Activated CD8-positive, alpha-beta T cell treated with anti-CD3 and anti-CD28 coated beads for 36 hours (primary cell): Measurements from ENCODE around the gene ATG13. TPM values are rescaled to one million over a fixed set of nuclear protein-coding genes. Genes with fewer than 3 reads are reported as not detected.
A peak's percentile ranks its signal among the peaks of the same experiment; 100 is the strongest.

Experiments used
- ATAC-seq: fragments of 200-7000 bp; cut with Tn5 transposase; one replicate; pipeline ENCODE4 v1.10.0; 2021; ENCODE audit warnings: mild to moderate bottlenecking, moderate library complexity
- CTCF ChIA-PET: fragments of 350-600 bp; sonication (Branson Sonifier 250); formaldehyde crosslinking; loops from one replicate; lab custom pipeline; 2021; ENCODE audit warnings: antibody characterized with exemption; lab: Charles Lee
- POLR2A ChIA-PET: fragments of 350-600 bp; sonication (Branson Sonifier 250); formaldehyde crosslinking; loops from one replicate; lab custom pipeline; 2021; ENCODE audit warnings: antibody characterized with exemption; lab: Charles Lee
- DNase-seq: peaks from one replicate; pipeline ENCODE4 v3.0.0-alpha.2; 2020
- H3K27ac Mint-ChIP-seq: one replicate; pipeline ENCODE4 v1.8.0; 2021; ENCODE audit warnings: mild to moderate bottlenecking, mixed read lengths
- H3K27me3 Mint-ChIP-seq: one replicate; pipeline ENCODE4 v1.8.0; 2021; ENCODE audit warnings: mixed read lengths
- H3K36me3 Mint-ChIP-seq: one replicate; pipeline ENCODE4 v1.8.0; 2021; ENCODE audit warnings: low read depth, mixed read lengths
- H3K4me1 Mint-ChIP-seq: one replicate; pipeline ENCODE4 v1.8.0; 2021; ENCODE audit warnings: low read depth, mixed read lengths
- H3K4me3 Mint-ChIP-seq: one replicate; pipeline ENCODE4 v1.8.0; 2021; ENCODE audit warnings: mild to moderate bottlenecking, moderate library complexity, mixed read lengths
- H3K9me3 Mint-ChIP-seq: one replicate; pipeline ENCODE4 v1.8.0; 2021; ENCODE audit warnings: mixed read lengths
- intact Hi-C: fragments of 100-400 bp; cut with micrococcal nuclease; formaldehyde crosslinking; loops from one replicate; pipeline ENCODE4 v1.10.0; 2022
- total RNA-seq, 2 experiments: library from RNA; stranded (reverse); gene quantifications; one replicate each; pipeline ENCODE4 v1.2.3, GENCODE V29; 2021
- TF ChIP-seq, protein P1 (sequence below): fragments of 200-600 bp; IDR thresholded peaks from one replicate; pipeline ENCODE4 v1.8.0; 2022; ENCODE audit warnings: antibody characterized with exemption, mild to moderate bottlenecking

ATG13 gene
- total RNA-seq, 2 experiments from 2014 or later = 53.4 to 61.2 TPM

DNA sequence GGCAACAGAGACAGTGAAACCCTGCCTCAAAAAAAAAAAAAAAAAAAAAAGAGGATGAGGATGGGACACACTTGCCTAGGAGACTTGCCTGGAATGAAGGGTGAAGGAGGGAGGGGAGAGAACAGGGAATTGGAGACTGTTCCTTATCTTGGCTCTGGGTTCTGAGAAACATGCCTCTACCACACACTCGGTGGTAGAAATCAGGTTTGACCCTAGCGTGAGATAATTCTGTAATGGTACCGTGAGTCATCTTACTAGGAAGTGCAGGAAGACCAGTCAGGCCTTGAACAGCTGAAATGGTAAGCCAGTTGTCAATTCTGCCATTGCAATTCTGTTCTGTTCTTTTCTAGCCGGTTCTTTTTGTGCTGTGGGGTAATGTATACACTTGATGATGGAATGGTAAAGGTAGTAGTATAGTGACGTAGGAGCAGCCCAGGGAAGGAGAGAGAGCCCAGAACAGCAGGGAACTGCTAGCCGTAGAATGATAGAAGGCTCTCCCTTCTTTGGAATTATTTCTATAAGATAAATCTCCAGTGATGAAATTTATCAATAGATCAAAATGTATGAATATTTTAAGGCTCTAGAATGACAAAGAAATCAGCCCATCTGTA lies 19.6 kb upstream of the ATG13 start:
- H3K9me3 Mint-ChIP-seq = no peaks in the 10 kb centered on the region
- H3K4me1 Mint-ChIP-seq = peaks cover 13% of the 10 kb centered on the region
- DNase-seq (no peak), ATAC-seq (no peak)
- ChIA-PET POLR2A (no interaction called here), CTCF (no interaction called here)
- intact Hi-C loops = no loop called here
- TF ChIP-seq, protein P1, sequence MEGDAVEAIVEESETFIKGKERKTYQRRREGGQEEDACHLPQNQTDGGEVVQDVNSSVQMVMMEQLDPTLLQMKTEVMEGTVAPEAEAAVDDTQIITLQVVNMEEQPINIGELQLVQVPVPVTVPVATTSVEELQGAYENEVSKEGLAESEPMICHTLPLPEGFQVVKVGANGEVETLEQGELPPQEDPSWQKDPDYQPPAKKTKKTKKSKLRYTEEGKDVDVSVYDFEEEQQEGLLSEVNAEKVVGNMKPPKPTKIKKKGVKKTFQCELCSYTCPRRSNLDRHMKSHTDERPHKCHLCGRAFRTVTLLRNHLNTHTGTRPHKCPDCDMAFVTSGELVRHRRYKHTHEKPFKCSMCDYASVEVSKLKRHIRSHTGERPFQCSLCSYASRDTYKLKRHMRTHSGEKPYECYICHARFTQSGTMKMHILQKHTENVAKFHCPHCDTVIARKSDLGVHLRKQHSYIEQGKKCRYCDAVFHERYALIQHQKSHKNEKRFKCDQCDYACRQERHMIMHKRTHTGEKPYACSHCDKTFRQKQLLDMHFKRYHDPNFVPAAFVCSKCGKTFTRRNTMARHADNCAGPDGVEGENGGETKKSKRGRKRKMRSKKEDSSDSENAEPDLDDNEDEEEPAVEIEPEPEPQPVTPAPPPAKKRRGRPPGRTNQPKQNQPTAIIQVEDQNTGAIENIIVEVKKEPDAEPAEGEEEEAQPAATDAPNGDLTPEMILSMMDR = no peak
- H3K4me3 Mint-ChIP-seq = no peak overlapping the region
- H3K36me3 Mint-ChIP-seq = no peaks in the 10 kb centered on the region
- H3K27me3 Mint-ChIP-seq = no peaks in the 10 kb centered on the region
- peak overlapping the region; percentile 26 for H3K27ac Mint-ChIP-seq

DNA sequence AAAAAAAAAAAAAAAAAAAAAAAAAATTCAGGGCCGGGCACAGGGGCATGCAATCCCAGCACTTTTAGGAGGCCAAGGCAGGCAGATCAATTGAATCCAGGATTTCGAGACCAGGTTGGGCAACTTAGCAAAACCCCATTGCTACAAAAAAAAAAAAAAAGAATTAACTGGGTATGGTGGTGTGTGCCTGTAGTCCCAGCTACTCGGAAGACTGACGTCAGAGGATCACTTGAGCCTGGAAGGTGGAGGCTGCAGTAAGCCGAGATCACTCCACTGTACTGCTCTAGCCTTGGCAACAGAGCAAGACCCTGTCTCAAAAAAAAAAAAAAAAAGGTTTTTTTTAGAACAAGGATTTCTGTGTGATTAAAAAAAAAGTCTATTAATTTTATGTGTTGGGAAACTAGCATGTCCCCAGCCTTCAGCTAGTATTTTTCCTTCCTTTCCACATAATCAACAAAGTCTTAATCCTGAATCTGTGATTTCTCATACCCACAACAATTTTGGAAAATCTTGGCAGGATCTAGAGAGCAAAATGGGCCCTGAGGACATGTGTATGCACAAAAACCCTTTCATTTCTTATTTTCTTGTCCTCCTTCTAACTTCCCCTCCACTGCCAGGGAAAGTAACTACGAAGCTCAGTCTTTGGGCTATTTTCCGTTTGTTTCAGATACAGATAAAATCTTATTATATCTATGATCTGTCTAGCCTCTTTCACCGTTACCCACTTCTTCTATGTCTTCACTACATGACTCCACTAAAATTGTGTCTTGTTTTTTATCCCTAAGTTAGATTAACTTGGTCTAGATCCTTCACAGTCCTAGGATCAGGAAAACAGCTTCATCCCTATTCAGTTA lies 17.8 kb upstream of the ATG13 start:
- Mint-ChIP-seq H3K9me3 (no peaks in the 10 kb centered on the region), H3K27me3 (no peaks in the 10 kb centered on the region), H3K4me1 (peaks cover 5% of the 10 kb centered on the region), H3K4me3 (no peak overlapping the region), H3K27ac (no peak overlapping the region), H3K36me3 (no peaks in the 10 kb centered on the region)
- ATAC-seq (no peak), DNase-seq (no peak)
- intact Hi-C loops = no loop called here
- CTCF ChIA-PET = interaction anchor here (0.7 to 1.2 kb wide), 4 partner anchors 10 to 282 kb away, joined by 3 to 4 read pairs (median 3); no protein-coding TSS in a partner anchor
- POLR2A ChIA-PET = interaction anchor here (1.0 to 1.7 kb wide), 2 partner anchors 15 to 16 kb away, joined by 5 to 6 read pairs; no protein-coding TSS in a partner anchor
- TF ChIP-seq, protein P1 = no peak

DNA sequence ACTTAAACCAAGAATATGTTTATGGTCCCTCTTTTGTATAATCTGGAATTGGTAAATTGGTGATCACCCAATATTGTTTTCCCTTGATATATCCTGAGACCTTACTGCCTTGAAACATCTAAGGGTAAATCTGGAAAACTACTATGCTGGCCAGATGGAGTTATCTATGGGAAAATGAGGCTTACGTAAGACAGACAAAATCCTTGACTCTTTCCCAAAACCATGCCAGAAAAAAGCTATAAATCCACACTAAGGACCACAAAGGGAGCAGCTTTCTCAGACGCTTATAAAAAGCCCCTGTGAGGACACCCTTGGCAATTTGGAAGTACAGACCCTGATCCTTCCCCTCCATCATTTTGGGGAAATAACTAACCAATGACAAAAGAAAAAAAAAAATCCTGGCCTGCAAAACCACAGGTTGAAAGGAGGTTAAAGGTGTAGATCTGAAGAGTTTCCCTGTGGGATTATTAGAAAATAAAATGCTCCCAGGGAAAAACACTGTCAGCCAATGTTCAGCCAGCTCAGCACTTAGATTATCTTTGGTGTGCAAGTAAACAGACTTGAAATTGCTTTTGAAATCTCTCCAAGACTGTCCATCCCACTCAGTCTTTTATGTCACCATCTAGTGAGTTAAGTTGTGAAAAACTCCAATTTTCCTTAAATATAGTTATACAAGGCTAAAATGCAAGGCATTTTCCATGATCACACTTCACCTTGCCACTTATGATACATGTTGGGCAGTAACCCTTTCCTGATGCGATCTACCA lies 17.0 kb upstream of the ATG13 start:
- no peaks in the 10 kb centered on the region for H3K27me3 Mint-ChIP-seq

DNA sequence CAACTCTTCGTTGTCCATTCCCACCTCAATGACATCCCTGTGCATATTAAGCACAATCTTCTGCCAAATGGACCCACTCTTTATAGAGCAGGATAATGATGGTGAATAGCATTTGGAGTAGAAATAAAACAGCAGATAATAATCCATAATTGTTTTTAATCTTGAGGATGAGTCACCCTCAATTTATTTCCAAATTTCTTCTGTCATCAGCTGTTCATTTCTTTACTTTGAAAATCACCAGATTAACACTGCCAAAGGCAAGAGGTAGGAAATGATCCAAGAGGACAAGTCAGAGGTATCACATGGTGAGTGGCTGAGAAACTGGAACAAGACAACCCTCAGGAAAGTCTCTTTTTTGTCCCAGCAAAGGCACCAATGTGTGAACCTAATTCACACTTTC lies 16.2 kb upstream of the ATG13 start:
- H3K4me3 Mint-ChIP-seq = no peak overlapping the region
- no peaks in the 10 kb centered on the region for H3K36me3 Mint-ChIP-seq
- ATAC-seq = no peak
- intact Hi-C loops = no loop called here
- no peak overlapping the region for H3K27ac Mint-ChIP-seq
- no peaks in the 10 kb centered on the region for H3K9me3 Mint-ChIP-seq
- CTCF ChIA-PET = no interaction called here
- H3K27me3 Mint-ChIP-seq = no peaks in the 10 kb centered on the region
- TF ChIP-seq, protein P1 = no peak
- POLR2A ChIA-PET = interaction anchor here (1.7 kb wide), 1 partner anchor 15 kb away, joined by 5 read pairs; no protein-coding TSS in a partner anchor
- peaks cover 4% of the 10 kb centered on the region for H3K4me1 Mint-ChIP-seq
- no peak for DNase-seq

More for the DNA sequence above, 17.0 kb upstream of the ATG13 start:
- no peak overlapping the region for H3K4me3 Mint-ChIP-seq
- ChIA-PET POLR2A (interaction anchor here (1.0 to 1.7 kb wide), 2 partner anchors 15 to 16 kb away, joined by 5 to 6 read pairs; no protein-coding TSS in a partner anchor), CTCF (interaction anchor here (0.7 to 1.2 kb wide), 4 partner anchors 9 to 283 kb away, joined by 3 to 4 read pairs (median 3); no protein-coding TSS in a partner anchor)
- no peak overlapping the region for H3K27ac Mint-ChIP-seq
- intact Hi-C loops = no loop called here
- H3K4me1 Mint-ChIP-seq = peaks cover 4% of the 10 kb centered on the region
- no peaks in the 10 kb centered on the region for H3K36me3 Mint-ChIP-seq
- DNase-seq = no peak
- H3K9me3 Mint-ChIP-seq = no peaks in the 10 kb centered on the region
- TF ChIP-seq, protein P1 = no peak
- ATAC-seq = no peak
